Common myeloid progenitor, CD34-positive (primary cell): ENCODE data around the gene NFIA.

Experiments used
- CTCF ChIA-PET: fragments of 350-600 bp; sonication (Branson Sonifier 250); formaldehyde crosslinking; loops from one replicate; lab custom pipeline; 2021; ENCODE audit warnings: antibody characterized with exemption; lab: Charles Lee
- POLR2A ChIA-PET: fragments of 350-600 bp; sonication (Branson Sonifier 250); formaldehyde crosslinking; loops from one replicate; lab custom pipeline; 2021; ENCODE audit warnings: antibody characterized with exemption; lab: Charles Lee
- DNase-seq, 3 donors: peaks; one replicate each; pipeline versions ENCODE4 v3.0.0 to v3.0.0-alpha.2; 2013
- H3K27ac ChIP-seq, 2 experiments: 1 replicate in 1 of 2; 2 replicates in 1 of 2; pipeline ENCODE4 v1.7.0; 2013; ENCODE audit warnings: inconsistent platforms in 2 of 2, low read length in 2 of 2, mild to moderate bottlenecking in 2 of 2, low read depth in 1 of 2, moderate library complexity in 1 of 2; ENCODE audit not compliant: severe bottlenecking in 2 of 2, insufficient read depth in 1 of 2, poor library complexity in 1 of 2
- H3K27me3 ChIP-seq, 5 experiments: replicated peaks in 2 of 5; 1 replicate in 3 of 5; 2 replicates in 2 of 5; pipeline versions ENCODE4 v1.6.1 to v1.7.0; 2013; ENCODE audit warnings: low read length in 4 of 5, mild to moderate bottlenecking in 2 of 5, moderate library complexity in 2 of 5, inconsistent platforms in 1 of 5; ENCODE audit not compliant: insufficient read depth in 5 of 5, control insufficient read depth in 4 of 5
- H3K36me3 ChIP-seq, 4 experiments: 1 replicate in 2 of 4; 2 replicates in 2 of 4; pipeline versions ENCODE4 v1.6.1 to v1.7.0; 2013; ENCODE audit warnings: low read length in 3 of 4, control low read depth in 1 of 4, mild to moderate bottlenecking in 1 of 4; ENCODE audit not compliant: control insufficient read depth in 4 of 4, insufficient read depth in 4 of 4
- H3K4me1 ChIP-seq, 4 experiments: 1 replicate in 3 of 4; 2 replicates in 1 of 4; pipeline versions ENCODE4 v1.6.1 to v1.7.1; 2013; ENCODE audit warnings: low read length in 3 of 4, mild to moderate bottlenecking in 3 of 4, control low read depth in 1 of 4, inconsistent platforms in 1 of 4, moderate library complexity in 1 of 4; ENCODE audit not compliant: control insufficient read depth in 4 of 4, insufficient read depth in 4 of 4; ENCODE audit errors: control extremely low read depth in 1 of 4
- H3K4me3 ChIP-seq, 7 experiments: 1 replicate in 4 of 7; 2 replicates in 3 of 7; pipeline versions ENCODE4 v1.5.1 to v1.7.0; 2013; ENCODE audit warnings: mild to moderate bottlenecking in 7 of 7, low read length in 6 of 7, moderate library complexity in 6 of 7, inconsistent platforms in 2 of 7, low read depth in 2 of 7, control low read depth in 1 of 7; ENCODE audit not compliant: insufficient read depth in 4 of 7, control insufficient read depth in 1 of 7; ENCODE audit errors: extremely low read depth in 1 of 7
- H3K9me3 ChIP-seq, 5 experiments: 1 replicate in 4 of 5; 2 replicates in 1 of 5; pipeline versions ENCODE4 v1.6.1 to v1.7.1; 2013; ENCODE audit warnings: low read length in 4 of 5, mild to moderate bottlenecking in 2 of 5, inconsistent platforms in 1 of 5, low read depth in 1 of 5, moderate library complexity in 1 of 5; ENCODE audit not compliant: control insufficient read depth in 4 of 5, insufficient read depth in 2 of 5; ENCODE audit errors: control extremely low read depth in 1 of 5
- WGBS: methylation state at CpG from one replicate; pipeline ENCODE4 v1.1.5; 2013; ENCODE audit not compliant: insufficient coverage; 5-methylcytosine and 5-hydroxymethylcytosine counted together

The NFIA gene

GRCh38 chr1:61356016-61356415 is 273.7 kb downstream of the NFIA start:
- H3K4me3 ChIP-seq = no peak overlapping the region
- H3K4me1 ChIP-seq = peaks cover 0 to 17% (median 9%) of the 10 kb centered on the region in 4 experiments
- CTCF ChIA-PET = no interaction called here
- peaks cover 0 to 15% (median 8%) of the 10 kb centered on the region in 4 experiments for H3K36me3 ChIP-seq
- POLR2A ChIA-PET = interaction anchor here (0.6 kb wide), 1 partner anchor 294 kb away, joined by 7 read pairs; no protein-coding TSS in a partner anchor
- H3K9me3 ChIP-seq = no peaks in the 10 kb centered on the region
- H3K27me3 ChIP-seq = no peaks in the 10 kb centered on the region
- H3K27ac ChIP-seq = no peak overlapping the region
- DNase-seq = no peak

GRCh38 chr1:61356995-61357394 is 274.6 kb downstream of the NFIA start:
- peaks cover 0 to 17% (median 9%) of the 10 kb centered on the region in 4 experiments for H3K4me1 ChIP-seq
- WGBS = 97% methylated on average over 5 of the region's 5 CpGs
- no peak for DNase-seq
- H3K27ac ChIP-seq = no peak overlapping the region
- CTCF ChIA-PET = no interaction called here
- H3K27me3 ChIP-seq = no peaks in the 10 kb centered on the region
- H3K4me3 ChIP-seq = no peak overlapping the region
- H3K9me3 ChIP-seq = no peaks in the 10 kb centered on the region
- peaks cover 0 to 15% (median 8%) of the 10 kb centered on the region in 4 experiments for H3K36me3 ChIP-seq
- POLR2A ChIA-PET = no interaction called here

DNA sequence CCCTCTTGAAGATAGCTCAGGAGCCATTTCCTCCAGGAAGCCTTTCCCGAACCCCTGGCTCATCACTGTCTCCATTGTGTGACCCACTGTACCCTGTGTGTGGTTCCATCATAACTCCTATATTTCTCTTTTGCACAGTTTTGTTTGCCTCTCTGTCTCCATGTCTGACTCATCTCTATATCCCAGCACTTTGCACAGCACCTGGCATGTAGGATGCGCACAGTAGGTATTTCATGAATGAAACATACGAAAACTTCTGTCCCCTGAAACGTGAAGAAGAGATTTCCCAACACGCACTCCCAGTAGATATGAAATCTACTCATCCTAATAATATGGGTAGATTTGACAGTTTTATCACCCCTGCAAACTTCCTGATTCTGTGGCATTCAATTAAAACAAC is 275.2 kb downstream of the NFIA start:
- Histone ChIP-seq H3K4me3 (no peak overlapping the region), H3K27ac (no peak overlapping the region), H3K4me1 (peaks cover 0 to 17% (median 9%) of the 10 kb centered on the region in 4 experiments), H3K27me3 (no peaks in the 10 kb centered on the region), H3K9me3 (no peaks in the 10 kb centered on the region), H3K36me3 (peaks cover 0 to 13% (median 7%) of the 10 kb centered on the region in 4 experiments)
- DNase-seq = peak in 1 of 3 donors; percentile 26
- ChIA-PET CTCF (no interaction called here), POLR2A (no interaction called here)
- WGBS = 100% methylated on average over 2 of the region's 5 CpGs

DNA sequence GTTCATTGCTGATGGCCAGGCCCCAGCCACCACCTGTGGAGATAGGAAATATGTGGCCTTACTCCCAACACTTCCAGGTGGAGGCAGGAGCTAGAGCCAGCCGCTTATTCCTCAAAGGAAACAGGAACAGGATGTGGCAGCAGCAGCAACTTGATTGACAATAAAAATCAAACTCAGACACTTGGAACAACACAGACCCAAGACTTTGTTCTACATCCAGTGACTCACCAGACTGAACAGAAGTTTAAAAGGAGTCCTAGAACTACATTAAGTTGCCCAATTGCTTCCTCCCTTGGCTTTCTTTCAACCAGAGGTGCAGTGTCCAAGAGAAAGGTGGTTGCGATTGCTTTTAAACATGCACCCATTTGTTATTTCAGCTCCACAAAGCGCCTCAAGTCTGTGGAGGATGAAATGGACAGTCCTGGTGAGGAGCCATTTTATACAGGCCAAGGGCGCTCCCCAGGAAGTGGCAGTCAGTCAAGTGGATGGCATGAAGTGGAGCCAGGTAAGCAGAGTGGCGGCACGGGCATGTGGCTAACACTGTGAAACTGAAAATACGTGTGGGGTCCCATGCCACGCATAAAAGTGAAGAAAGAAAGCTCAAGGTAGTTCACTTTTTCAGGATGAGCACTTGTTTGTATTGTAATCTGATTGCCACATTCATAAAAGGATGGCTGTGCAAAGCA is 276.6 kb downstream of the NFIA start:
- H3K27me3 ChIP-seq = no peaks in the 10 kb centered on the region
- POLR2A ChIA-PET = interaction anchor here (0.6 kb wide), 1 partner anchor 319 kb away, joined by 3 read pairs; no protein-coding TSS in a partner anchor
- CTCF ChIA-PET = interaction anchor here (1.0 to 1.2 kb wide), 2 partner anchors 21 to 309 kb away, joined by 3 to 4 read pairs; no protein-coding TSS in a partner anchor

DNA sequence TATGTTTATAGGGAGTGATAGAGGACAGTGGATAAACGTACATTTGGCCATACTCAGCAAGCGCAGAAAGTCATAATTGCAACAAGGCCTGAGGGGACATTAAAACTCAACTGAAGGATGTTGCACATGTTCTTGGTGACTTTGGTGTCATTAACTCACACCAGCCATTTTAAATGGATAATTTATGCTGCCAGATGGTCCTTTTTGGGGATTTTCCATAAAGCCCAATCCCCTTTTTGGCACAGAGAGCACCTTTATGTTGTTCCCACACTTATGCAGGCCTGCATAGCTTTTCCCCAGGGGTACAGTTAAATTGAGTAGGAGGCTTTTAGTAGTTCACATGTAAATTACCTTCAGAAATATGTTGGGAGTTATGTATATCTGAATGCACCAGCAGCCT is 279.6 kb downstream of the NFIA start:
- Histone ChIP-seq H3K27ac (no peak overlapping the region), H3K27me3 (no peaks in the 10 kb centered on the region), H3K4me3 (no peak overlapping the region), H3K36me3 (peaks cover 0 to 8% (median 3%) of the 10 kb centered on the region in 4 experiments), H3K4me1 (peaks cover 0 to 15% (median 9%) of the 10 kb centered on the region in 4 experiments), H3K9me3 (no peaks in the 10 kb centered on the region)
- WGBS = no CpG with 5 or more reads among the region's 2 CpGs
- ChIA-PET CTCF (no interaction called here), POLR2A (no interaction called here)
- DNase-seq = no peak

More for the DNA sequence above, 276.6 kb downstream of the NFIA start:
- Histone ChIP-seq H3K36me3 (peaks cover 0 to 8% (median 3%) of the 10 kb centered on the region in 4 experiments), H3K4me3 (no peak overlapping the region), H3K27ac (no peak overlapping the region), H3K4me1 (peaks cover 0 to 15% (median 9%) of the 10 kb centered on the region in 4 experiments), H3K9me3 (no peaks in the 10 kb centered on the region)
- DNase-seq = peak in 1 of 3 donors; percentile 27
- WGBS = 98% methylated on average over 7 of the region's 8 CpGs

DNA sequence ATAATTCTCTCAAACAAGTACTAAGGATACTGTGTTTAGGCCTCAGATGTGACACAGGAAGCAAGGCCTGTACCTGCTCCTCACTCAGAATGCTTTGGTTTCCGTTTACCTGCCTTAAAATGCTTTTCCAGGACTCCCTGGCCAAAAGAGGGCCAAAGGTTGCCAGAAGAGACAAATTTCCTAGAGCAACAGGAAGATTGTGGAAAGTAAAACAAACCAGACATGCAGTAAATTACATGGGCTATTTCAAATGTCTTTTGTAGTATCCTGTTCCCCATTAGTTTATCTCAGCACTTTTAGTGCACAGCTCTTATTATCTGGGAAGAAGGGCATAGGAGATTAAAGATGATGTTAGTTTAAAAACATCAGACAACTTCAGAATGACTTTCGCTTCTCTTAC is 280.0 kb downstream of the NFIA start:
- Histone ChIP-seq H3K27me3 (no peaks in the 10 kb centered on the region), H3K4me3 (no peak overlapping the region), H3K9me3 (no peaks in the 10 kb centered on the region), H3K4me1 (peaks cover 0 to 15% (median 9%) of the 10 kb centered on the region in 4 experiments), H3K27ac (no peak overlapping the region), H3K36me3 (peaks cover 0 to 8% (median 3%) of the 10 kb centered on the region in 4 experiments)
- WGBS = 77% methylated on average over 1 of the region's 2 CpGs
- DNase-seq = no peak
- CTCF ChIA-PET = no interaction called here
- POLR2A ChIA-PET = no interaction called here

DNA sequence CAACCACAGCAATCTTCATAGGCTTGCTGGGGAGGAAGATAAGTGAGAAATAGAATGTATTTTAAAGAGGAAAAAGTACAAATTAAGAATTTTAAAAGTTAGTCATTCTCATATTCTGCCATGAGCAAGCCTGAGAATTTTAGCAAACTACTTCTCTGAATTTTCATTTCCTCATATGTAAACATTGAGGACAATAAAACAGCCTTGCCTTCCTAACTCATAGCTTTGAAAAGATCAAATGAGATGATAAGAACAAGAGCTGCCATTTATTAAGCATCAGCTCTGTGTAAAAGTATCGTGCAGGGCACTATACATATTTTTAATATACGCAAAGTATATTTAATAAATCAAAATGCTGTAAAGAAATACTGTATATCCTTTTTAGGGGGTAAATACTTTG is 286.0 kb downstream of the NFIA start:
- no peaks in the 10 kb centered on the region for H3K9me3 ChIP-seq
- ChIA-PET POLR2A (no interaction called here), CTCF (no interaction called here)
- no peak overlapping the region for H3K4me3 ChIP-seq
- no CpG with 5 or more reads among the region's 2 CpGs for WGBS
- H3K4me1 ChIP-seq = no peaks in the 10 kb centered on the region
- no peaks in the 10 kb centered on the region for H3K27me3 ChIP-seq
- peaks cover 0 to 5% (median 0%) of the 10 kb centered on the region in 4 experiments for H3K36me3 ChIP-seq
- DNase-seq = no peak
- no peak overlapping the region for H3K27ac ChIP-seq
